GM21381 (cell line): ENCODE measurements around the gene ECM2.

Experiments used
- ATAC-seq: cut with Tn5 transposase; IDR thresholded peaks from one replicate; pipeline ENCODE4 v1.9.1; 2021; ENCODE audit warnings: mild to moderate bottlenecking, moderate library complexity; ENCODE audit not compliant: unreplicated experiment

The ECM2 gene

DNA sequence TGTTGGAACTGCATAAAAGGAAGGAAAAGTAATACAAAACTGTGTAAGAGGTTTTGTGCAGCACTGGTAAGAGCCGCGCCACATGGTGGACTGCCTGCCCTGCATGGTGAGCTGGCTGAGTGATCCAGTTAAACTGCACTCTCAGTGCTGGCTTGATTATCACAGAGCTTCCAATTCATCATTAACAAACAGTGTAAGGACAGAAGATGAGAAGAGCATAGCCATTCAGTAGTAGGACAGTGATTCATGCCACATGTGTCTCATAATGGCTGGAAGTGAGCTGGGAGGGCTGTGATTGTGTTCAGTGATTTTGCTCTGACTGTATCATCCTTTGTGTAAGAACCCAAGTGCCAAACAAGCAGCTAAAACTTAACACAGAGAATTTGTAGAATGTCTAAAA, 67.6 kb downstream of the ECM2 start:
- ATAC-seq: no peak

DNA sequence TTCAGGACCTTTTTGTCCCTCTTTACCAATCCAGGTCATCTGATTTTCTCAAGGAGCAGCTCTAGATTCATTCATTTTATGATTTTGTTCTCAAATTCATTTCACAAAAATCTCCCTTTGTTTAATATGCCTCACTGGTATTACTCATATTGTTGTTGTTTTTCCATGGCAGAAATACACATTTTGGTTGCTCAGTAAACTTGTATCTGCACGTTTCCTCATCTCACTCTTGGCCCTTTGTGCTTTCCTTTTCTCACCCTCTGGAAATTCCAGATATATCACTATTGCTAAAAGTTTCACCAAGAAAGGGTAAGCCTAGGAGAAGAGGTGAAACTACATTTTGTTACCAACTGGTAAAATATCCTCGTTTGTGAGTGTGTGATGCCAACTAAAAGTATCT, 68.3 kb downstream of the ECM2 start:
- no peak for ATAC-seq

DNA sequence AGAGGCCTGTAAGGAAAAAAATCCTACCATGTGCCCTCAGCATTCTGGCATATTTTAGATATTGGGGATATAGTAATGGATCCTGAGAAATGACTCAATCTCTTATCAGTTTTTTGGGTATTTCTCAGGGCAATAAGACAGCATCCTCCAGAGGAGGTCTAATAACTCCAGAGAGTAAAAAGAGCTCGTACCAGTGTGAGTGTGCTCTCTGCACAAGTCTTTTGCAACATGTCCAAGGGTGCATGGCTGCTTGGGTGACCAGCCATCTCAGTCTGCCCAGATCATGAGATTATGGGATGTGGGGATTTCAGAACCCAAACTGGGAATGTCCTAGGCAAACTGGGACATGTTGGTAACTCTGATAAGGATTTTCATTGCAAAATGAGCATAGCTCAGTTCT, 68.7 kb downstream of the ECM2 start:
- ATAC-seq: no peak

DNA sequence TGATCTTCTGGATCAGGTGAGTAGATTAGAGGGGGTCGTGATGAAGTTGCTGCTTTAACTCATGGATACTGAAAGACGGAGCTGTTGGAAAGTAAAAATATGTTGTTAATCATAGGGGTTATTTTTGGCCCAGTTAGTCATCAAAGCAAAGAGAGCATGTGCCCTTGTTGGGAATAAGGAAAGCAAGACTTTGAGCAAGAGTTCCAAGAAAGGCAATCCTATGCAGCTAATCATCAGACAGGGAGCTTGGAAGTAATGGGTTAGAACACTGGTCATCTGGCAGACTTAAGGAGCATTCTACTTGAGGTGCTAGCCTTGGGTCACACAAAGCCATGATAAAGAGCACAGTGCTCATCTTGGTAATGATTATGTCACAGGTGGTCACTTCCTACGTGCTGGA, 71.8 kb downstream of the ECM2 start:
- ATAC-seq: no peak

DNA sequence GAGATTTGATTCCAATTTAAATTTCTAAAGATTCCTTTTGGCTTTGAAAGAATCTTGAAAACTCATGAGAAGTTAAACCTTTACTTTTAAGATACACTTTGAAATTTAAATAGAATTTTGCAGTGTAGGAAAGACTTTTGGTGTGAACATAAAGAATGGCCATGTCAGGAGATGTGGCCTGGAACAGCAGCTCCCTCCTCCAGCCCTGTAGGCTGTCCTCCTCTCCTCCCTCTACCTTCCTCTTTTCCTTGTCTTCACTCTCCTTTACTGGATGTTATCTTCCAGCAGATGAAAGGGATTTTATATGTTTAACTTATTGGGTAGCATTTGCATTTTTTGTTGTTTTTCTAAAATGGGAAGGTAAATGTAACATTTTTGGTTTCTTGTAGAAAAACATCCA, 72.4 kb downstream of the ECM2 start:
- no peak for ATAC-seq

DNA sequence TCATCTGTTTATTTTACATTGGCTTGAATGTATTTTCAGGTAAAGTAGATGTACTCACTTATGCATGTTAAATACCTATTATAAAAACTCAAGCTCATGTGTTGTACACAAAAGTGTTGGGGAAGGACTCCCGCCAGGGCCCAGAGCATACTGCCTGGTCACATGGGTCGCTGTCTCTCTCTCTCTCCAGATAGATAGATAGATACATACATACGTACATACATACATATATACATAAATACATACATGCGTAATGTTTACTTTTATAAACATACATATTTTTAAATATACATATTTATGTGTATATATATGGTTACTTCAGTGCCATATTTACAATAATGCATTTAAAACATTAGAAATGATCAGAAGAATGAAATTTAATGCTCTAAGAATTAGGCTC, 78.2 kb downstream of the ECM2 start:
- ATAC-seq: no peak

DNA sequence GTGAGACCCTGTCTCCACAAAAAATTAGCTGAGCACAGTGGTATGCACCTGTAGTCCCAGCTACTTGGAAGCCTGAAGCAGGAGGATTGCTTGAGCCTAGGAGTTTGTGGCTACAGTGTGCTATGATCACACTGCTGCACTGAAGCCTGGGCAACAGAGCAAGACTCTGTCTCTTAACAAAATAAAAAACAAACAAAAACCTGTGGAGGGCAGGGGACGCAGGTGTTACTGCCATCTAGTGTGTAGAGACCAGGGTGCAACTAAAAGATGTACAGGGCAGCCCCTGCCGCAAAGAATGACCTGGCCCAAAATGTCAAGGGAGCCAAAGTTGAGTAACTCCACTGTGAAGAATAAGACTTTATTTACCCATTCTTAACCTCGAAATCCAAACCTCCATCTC, 80.6 kb downstream of the ECM2 start:
- no peak for ATAC-seq

DNA sequence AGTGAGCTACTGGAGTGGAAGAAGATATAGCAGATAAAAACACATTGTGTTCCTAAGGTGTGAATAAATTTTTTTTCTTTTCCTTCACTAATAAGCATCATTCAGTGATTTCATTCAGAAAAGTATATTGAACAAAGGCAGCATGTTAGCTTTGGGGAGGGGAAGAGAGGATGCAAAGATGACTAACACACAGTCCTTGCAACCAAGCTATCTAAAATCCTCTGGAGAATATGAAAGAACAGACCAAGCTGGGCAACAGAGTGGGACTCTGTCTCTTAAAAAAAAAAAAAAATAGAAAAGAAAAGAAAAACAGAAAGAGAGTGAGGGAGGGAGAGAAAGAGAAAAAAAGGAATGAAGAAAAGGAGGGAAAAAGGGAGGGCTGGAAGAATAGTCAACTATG, 89.3 kb downstream of the ECM2 start:
- no peak for ATAC-seq
